Upper lobe of left lung (tissue), 4 donors: ENCODE measurements around the gene IER3.

Experiments
- POLR2A ChIP-seq, 4 donors: fragments of 450-650 bp; IDR thresholded peaks; one replicate each; pipeline ENCODE4 v1.5.1; 2016 to 2017; ENCODE audit warnings: antibody characterized with exemption in 4 of 4, mild to moderate bottlenecking in 2 of 4
- POLR2AphosphoS5 ChIP-seq, 2 donors: sonication (generic); formaldehyde crosslinking; IDR thresholded peaks; one replicate each; pipeline ENCODE4 v1.5.1; 2017; ENCODE audit warnings: antibody characterized with exemption in 2 of 2
- TF ChIP-seq, protein P1 (sequence below), 6 experiments: fragments of 450-650 bp in 4 of 6; fragments of 200-600 bp in 2 of 6; sonication (generic) in 2 of 6; IDR thresholded peaks; one replicate each; pipeline ENCODE4 v1.5.1; 2016 to 2019; ENCODE audit warnings: antibody characterized with exemption in 6 of 6

DNA sequence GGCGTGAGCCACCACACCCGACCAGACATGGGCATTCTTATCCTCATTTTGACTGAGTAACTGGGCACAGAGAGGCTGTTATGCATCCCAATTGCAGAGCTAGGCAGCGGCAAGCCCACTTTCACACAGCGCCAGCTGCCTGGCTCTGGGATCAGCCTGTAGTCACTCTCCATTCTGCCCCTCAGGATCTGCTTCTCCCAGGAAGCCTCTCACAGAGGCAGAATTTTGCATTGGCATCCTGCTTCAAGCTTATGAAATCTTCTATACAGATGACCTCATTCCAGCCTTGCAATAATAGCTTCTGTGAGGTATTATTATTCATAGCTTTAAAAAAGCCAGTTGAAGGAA lies 37.0 kb upstream of the IER3 start:
- TF ChIP-seq POLR2AphosphoS5 (IDR thresholded peaks at IDR 0.05), result no peak
- TF ChIP-seq, protein P1, sequence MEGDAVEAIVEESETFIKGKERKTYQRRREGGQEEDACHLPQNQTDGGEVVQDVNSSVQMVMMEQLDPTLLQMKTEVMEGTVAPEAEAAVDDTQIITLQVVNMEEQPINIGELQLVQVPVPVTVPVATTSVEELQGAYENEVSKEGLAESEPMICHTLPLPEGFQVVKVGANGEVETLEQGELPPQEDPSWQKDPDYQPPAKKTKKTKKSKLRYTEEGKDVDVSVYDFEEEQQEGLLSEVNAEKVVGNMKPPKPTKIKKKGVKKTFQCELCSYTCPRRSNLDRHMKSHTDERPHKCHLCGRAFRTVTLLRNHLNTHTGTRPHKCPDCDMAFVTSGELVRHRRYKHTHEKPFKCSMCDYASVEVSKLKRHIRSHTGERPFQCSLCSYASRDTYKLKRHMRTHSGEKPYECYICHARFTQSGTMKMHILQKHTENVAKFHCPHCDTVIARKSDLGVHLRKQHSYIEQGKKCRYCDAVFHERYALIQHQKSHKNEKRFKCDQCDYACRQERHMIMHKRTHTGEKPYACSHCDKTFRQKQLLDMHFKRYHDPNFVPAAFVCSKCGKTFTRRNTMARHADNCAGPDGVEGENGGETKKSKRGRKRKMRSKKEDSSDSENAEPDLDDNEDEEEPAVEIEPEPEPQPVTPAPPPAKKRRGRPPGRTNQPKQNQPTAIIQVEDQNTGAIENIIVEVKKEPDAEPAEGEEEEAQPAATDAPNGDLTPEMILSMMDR (IDR thresholded peaks at IDR 0.05), result no peak
- TF ChIP-seq POLR2A (IDR thresholded peaks at IDR 0.05), result no peak
